HEK293T (cell line): ENCODE data around the gene ARFGEF3.

Experiments used
- CTCF ChIA-PET: fragments of 350-600 bp; formaldehyde crosslinking; extraction: SDS; loops from one replicate; lab custom pipeline; 2021; ENCODE audit warnings: antibody characterized with exemption, inconsistent platforms; lab: Yijun Ruan, JAX
- POLR2A ChIA-PET: fragments of 350-600 bp; formaldehyde crosslinking; extraction: SDS; loops from one replicate; lab custom pipeline; 2020; ENCODE audit warnings: antibody characterized with exemption, inconsistent platforms; lab: Yijun Ruan, JAX
- DNase-seq: peaks from one replicate; pipeline ENCODE4 v3.0.0; 2012; ENCODE audit warnings: mixed read lengths; ENCODE audit errors: extremely low spot score
- ARNT ChIP-seq: fragments of 450-650 bp; IDR thresholded peaks from 2 replicates; pipeline ENCODE4 v1.6.1; 2017; ENCODE audit warnings: mild to moderate bottlenecking
- BHLHE40 ChIP-seq: fragments of 450-650 bp; IDR thresholded peaks from 2 replicates; pipeline ENCODE4 v1.6.1; 2016; ENCODE audit warnings: mild to moderate bottlenecking, moderate library complexity, borderline replicate concordance
- CTBP1 ChIP-seq: fragments of 450-650 bp; IDR thresholded peaks from 2 replicates; pipeline ENCODE4 v1.6.1; 2016; ENCODE audit warnings: borderline replicate concordance
- ELF4 ChIP-seq: fragments of 450-650 bp; IDR thresholded peaks from 2 replicates; pipeline ENCODE4 v1.6.1; 2017; ENCODE audit warnings: antibody characterized with exemption
- FOXA1 ChIP-seq: fragments of 450-650 bp; IDR thresholded peaks from 2 replicates; pipeline ENCODE4 v1.6.1; 2016; ENCODE audit warnings: mild to moderate bottlenecking
- FOXK2 ChIP-seq: fragments of 450-650 bp; IDR thresholded peaks from 2 replicates; pipeline ENCODE4 v1.6.1; 2016; ENCODE audit warnings: mild to moderate bottlenecking
- FOXM1 ChIP-seq: fragments of 450-650 bp; IDR thresholded peaks from 2 replicates; pipeline ENCODE4 v1.6.1; 2017; ENCODE audit warnings: mild to moderate bottlenecking, borderline replicate concordance
- HDGF ChIP-seq: fragments of 450-650 bp; IDR thresholded peaks from 2 replicates; pipeline ENCODE4 v1.6.1; 2017; ENCODE audit warnings: antibody characterized with exemption, borderline replicate concordance
- L3MBTL2 ChIP-seq: fragments of 450-650 bp; conservative IDR thresholded peaks from 2 replicates; pipeline ENCODE4 v1.6.1; 2016; ENCODE audit warnings: mild to moderate bottlenecking
- LEF1 ChIP-seq: fragments of 450-650 bp; IDR thresholded peaks from 2 replicates; pipeline ENCODE4 v1.6.1; 2017; ENCODE audit warnings: mild to moderate bottlenecking, borderline replicate concordance
- NFRKB ChIP-seq: fragments of 450-650 bp; IDR thresholded peaks from 2 replicates; pipeline ENCODE4 v1.6.1; 2016; ENCODE audit warnings: mild to moderate bottlenecking, moderate library complexity
- PKNOX1 ChIP-seq: fragments of 450-650 bp; IDR thresholded peaks from 2 replicates; pipeline ENCODE4 v1.6.1; 2016
- SP1 ChIP-seq: fragments of 450-650 bp; IDR thresholded peaks from 2 replicates; pipeline ENCODE4 v1.6.1; 2017
- SUZ12 ChIP-seq: fragments of 450-650 bp; IDR thresholded peaks from 2 replicates; pipeline ENCODE4 v1.6.1; 2016; ENCODE audit warnings: mild to moderate bottlenecking
- TARDBP ChIP-seq: fragments of 450-650 bp; IDR thresholded peaks from 2 replicates; pipeline ENCODE4 v1.6.1; 2016
- ZNF384 ChIP-seq: fragments of 450-650 bp; IDR thresholded peaks from 2 replicates; pipeline ENCODE4 v1.6.1; 2016

The ARFGEF3 gene

GRCh38 chr6:138226700-138227315 is 65.1 kb downstream of the ARFGEF3 start:
- POLR2A ChIA-PET = no interaction called here
- no peak for DNase-seq
- TF ChIP-seq HDGF = no peak

DNA sequence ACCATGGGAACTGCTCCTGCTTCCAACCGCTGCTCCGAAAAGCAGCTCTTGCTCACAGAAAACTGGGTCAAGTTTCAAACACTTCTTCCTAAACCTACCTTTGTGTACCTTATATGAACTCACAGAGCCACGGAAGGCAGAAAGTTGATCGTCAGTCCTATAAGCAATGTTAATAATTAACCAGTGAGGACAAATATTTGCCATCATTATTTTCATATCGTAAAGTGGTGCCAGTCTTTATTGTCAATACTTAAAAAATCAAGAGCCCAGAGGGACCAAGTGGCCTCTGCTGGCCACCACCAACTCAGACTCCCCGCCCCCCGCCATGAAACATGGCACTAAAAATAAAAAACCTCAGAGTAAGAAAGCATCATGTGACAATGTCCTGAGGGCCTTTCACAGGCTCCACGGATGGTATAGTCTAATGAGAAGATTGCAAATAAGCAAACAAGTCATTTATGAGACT is 65.6 kb downstream of the ARFGEF3 start:
- TF ChIP-seq CTBP1 = no peak
- TF ChIP-seq ARNT = no peak
- no peak for TF ChIP-seq FOXK2
- no peak for TF ChIP-seq BHLHE40
- no peak for TF ChIP-seq TARDBP
- TF ChIP-seq FOXM1 = no peak
- TF ChIP-seq ELF4 = no peak
- CTCF ChIA-PET = no interaction called here
- DNase-seq = no peak
- POLR2A ChIA-PET = no interaction called here

More at GRCh38 chr6:138226700-138227315, 65.1 kb downstream of the ARFGEF3 start:
- CTCF ChIA-PET = interaction anchor here (0.8 kb wide), 1 partner anchor 34 kb away, joined by 3 read pairs; no protein-coding TSS in a partner anchor

DNA sequence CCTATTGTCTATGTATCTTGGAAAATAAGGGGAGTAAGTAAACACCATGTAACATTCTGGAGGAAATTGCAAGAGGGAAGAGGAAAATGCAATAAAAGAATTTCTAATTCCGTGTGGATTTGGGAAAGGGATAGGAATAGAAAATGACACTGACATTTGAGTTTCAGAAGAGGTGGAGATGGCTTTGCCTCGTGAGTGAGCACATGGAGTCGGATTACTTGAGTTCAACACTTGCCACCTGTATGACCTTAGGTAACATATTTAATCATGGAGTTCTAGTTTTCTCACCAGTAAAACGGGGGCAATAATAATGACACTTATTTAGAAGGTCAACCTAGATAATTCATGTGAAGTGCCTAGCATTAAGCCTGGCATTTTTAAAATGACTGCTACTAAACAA is 67.3 kb downstream of the ARFGEF3 start:
- CTCF ChIA-PET = no interaction called here

GRCh38 chr6:138229663-138230179 is 68.0 kb downstream of the ARFGEF3 start:
- no peak for DNase-seq

More for the DNA sequence above, 67.3 kb downstream of the ARFGEF3 start:
- no peak for DNase-seq
- TF ChIP-seq ZNF384 (no peak), FOXA1 (no peak), BHLHE40 (no peak), SP1 (no peak), TARDBP (no peak), NFRKB (no peak), ARNT (no peak), ELF4 (no peak), FOXK2 (no peak), HDGF (no peak)
- POLR2A ChIA-PET = no interaction called here

GRCh38 chr6:138230221-138230620 is 68.5 kb downstream of the ARFGEF3 start:
- no peak for DNase-seq
- ChIA-PET POLR2A (no interaction called here), CTCF (no interaction called here)
- TF ChIP-seq PKNOX1 (no peak), FOXA1 (no peak), FOXM1 (no peak), FOXK2 (no peak), ZNF384 (no peak), NFRKB (no peak), SUZ12 (no peak), SP1 (no peak), L3MBTL2 (no peak), HDGF (no peak)

More at GRCh38 chr6:138229663-138230179, 68.0 kb downstream of the ARFGEF3 start:
- POLR2A ChIA-PET = no interaction called here
- TF ChIP-seq FOXA1 = no peak
- peak; percentile 30; the same call in 1 of the 2 replicates for TF ChIP-seq L3MBTL2
- no peak for TF ChIP-seq PKNOX1
- CTCF ChIA-PET = no interaction called here

- CTCF ChIA-PET = no interaction called here
- DNase-seq = no peak
- POLR2A ChIA-PET = no interaction called here
- TF ChIP-seq PKNOX1 = no peak
- TF ChIP-seq FOXM1 = no peak
- TF ChIP-seq LEF1 = no peak
- TF ChIP-seq BHLHE40 = no peak
- no peak for TF ChIP-seq FOXA1
- no peak for TF ChIP-seq ELF4
- TF ChIP-seq ZNF384 = no peak
- TF ChIP-seq TARDBP = no peak
- TF ChIP-seq FOXK2 = no peak
- no peak for TF ChIP-seq ARNT
- TF ChIP-seq CTBP1 = no peak
- no peak for TF ChIP-seq HDGF
- TF ChIP-seq SP1 = no peak
- TF ChIP-seq NFRKB = no peak
- TF ChIP-seq SUZ12 = no peak
- TF ChIP-seq L3MBTL2 = no peak
Measured at GRCh38 chr6:138230759-138231380, 69.1 kb downstream of the ARFGEF3 start.
